HCT116 (cell line): ENCODE measurements around the gene TWNK. TPM values are rescaled to one million over a fixed set of nuclear protein-coding genes. Genes with fewer than 3 reads are reported as not detected.
A peak's percentile ranks its signal among the peaks of the same experiment; 100 is the strongest.

Experiments
- ATAC-seq: fragments of 200-7000 bp; cut with Tn5 transposase; 2 replicates; pipeline ENCODE4 v1.9.1; 2020; ENCODE audit warnings: mild to moderate bottlenecking, moderate library complexity
- BruUV-seq: library from RNA; stranded (reverse); fragments of 400-500 nt; replicated peaks from 2 replicates; lab custom pipeline; 2021; lab: Mats Ljungman, UMichigan
- CTCF ChIA-PET: fragments of 300-600 bp; sonication (Branson Sonifier 250); formaldehyde crosslinking; loops from one replicate; lab custom pipeline; 2021; ENCODE audit warnings: antibody characterized with exemption; lab: Charles Lee
- POLR2A ChIA-PET: fragments of 300-600, 350-600 bp; sonication (Branson Sonifier 250); formaldehyde crosslinking; loops from one replicate; lab custom pipeline; 2021; ENCODE audit warnings: antibody characterized with exemption; lab: Charles Lee
- RAD21 ChIA-PET, 2 experiments: fragments of 300-600 bp; sonication (Branson Sonifier 250); formaldehyde crosslinking; loops; one replicate each; lab custom pipeline; 2023; ENCODE audit warnings: low total read pairs in 2 of 2; ENCODE audit not compliant: uncharacterized antibody in 2 of 2, unreplicated experiment in 2 of 2, low non-redundant PET in 1 of 2; lab: Charles Lee
- DNase-seq: peaks from one replicate; pipeline ENCODE4 v3.0.0-alpha.2; 2010; ENCODE audit warnings: low read depth, low spot score
- H2AFZ ChIP-seq: fragments of 200-600 bp; shearing (Covaris generic), sonication (generic); 2 replicates; pipeline ENCODE4 v1.6.1; 2017; ENCODE audit warnings: low read depth, mixed run types, mixed read lengths, antibody characterized with exemption, low read length; ENCODE audit not compliant: poor library complexity, severe bottlenecking
- H3K27ac ChIP-seq: 2 replicates; pipeline ENCODE4 v1.5.1; 2012; ENCODE audit warnings: low read depth, low read length
- H3K27me3 ChIP-seq: fragments of 200-600 bp; sonication (generic); 2 replicates; pipeline ENCODE4 v1.6.1; 2016; ENCODE audit warnings: mixed run types, low read length, mixed read lengths; ENCODE audit not compliant: insufficient read depth
- H3K36me3 ChIP-seq, 2 experiments: fragments of 200-500 bp in 1 of 2; fragments of 200-600 bp in 1 of 2; sonication (Bioruptor generic) in 1 of 2; sonication (generic) in 1 of 2; 2 replicates each; pipeline versions ENCODE4 v1.5.1 to v1.6.1; 2014 to 2016; ENCODE audit warnings: low read length in 2 of 2, inconsistent platforms in 1 of 2, mixed read lengths in 1 of 2, mixed run types in 1 of 2; ENCODE audit not compliant: insufficient read depth in 2 of 2, control insufficient read depth in 1 of 2
- H3K4me1 ChIP-seq, 2 experiments: fragments of 200-600 bp in 1 of 2; sonication (generic) in 1 of 2; 2 replicates each; pipeline versions ENCODE4 v1.5.1 to v1.6.1; 2012 to 2017; ENCODE audit warnings: low read length in 2 of 2, inconsistent platforms in 1 of 2, mild to moderate bottlenecking in 1 of 2, mixed read lengths in 1 of 2, mixed run types in 1 of 2, moderate library complexity in 1 of 2; ENCODE audit not compliant: insufficient read depth in 2 of 2, control insufficient read depth in 1 of 2
- H3K4me2 ChIP-seq: fragments of 200-600 bp; sonication (generic); 2 replicates; pipeline ENCODE4 v1.6.1; 2017; ENCODE audit warnings: mixed run types, low read length, mixed read lengths
- H3K4me3 ChIP-seq, 2 experiments: fragments of 200-600 bp in 1 of 2; sonication (generic) in 1 of 2; replicated peaks in 1 of 2; 2 replicates each; pipeline ENCODE4 v1.5.1; 2011 to 2016; ENCODE audit warnings: low read length in 2 of 2, control low read depth in 1 of 2, low read depth in 1 of 2, mild to moderate bottlenecking in 1 of 2, mixed read lengths in 1 of 2, mixed run types in 1 of 2
- H3K79me2 ChIP-seq: fragments of 200-600 bp; sonication (generic); 2 replicates; pipeline ENCODE4 v1.6.1; 2017; ENCODE audit warnings: mild to moderate bottlenecking, mixed run types, low read length, moderate library complexity, mixed read lengths; ENCODE audit not compliant: insufficient read depth
- H3K9ac ChIP-seq: fragments of 200-600 bp; sonication (generic); 2 replicates; pipeline ENCODE4 v1.6.1; 2016; ENCODE audit warnings: low read length, mixed read lengths
- H3K9me2 ChIP-seq: fragments of 200-600 bp; sonication (generic), shearing (Covaris generic); 2 replicates; pipeline ENCODE4 v1.6.1; 2017; ENCODE audit warnings: mixed run types, mild to moderate bottlenecking, moderate library complexity; ENCODE audit not compliant: insufficient read depth
- H3K9me3 ChIP-seq, 2 experiments: fragments of 200-500 bp in 1 of 2; fragments of 200-600 bp in 1 of 2; sonication (Bioruptor generic) in 1 of 2; sonication (generic) in 1 of 2; 2 replicates each; pipeline ENCODE4 v1.6.1; 2014 to 2017; ENCODE audit warnings: low read length in 2 of 2, mixed read lengths in 2 of 2, inconsistent platforms in 1 of 2, low read depth in 1 of 2, mild to moderate bottlenecking in 1 of 2, mixed run types in 1 of 2, moderate library complexity in 1 of 2; ENCODE audit not compliant: control insufficient read depth in 1 of 2, insufficient read depth in 1 of 2
- H4K20me1 ChIP-seq: fragments of 200-600 bp; sonication (generic), shearing (Covaris generic); 2 replicates; pipeline ENCODE4 v1.6.1; 2017; ENCODE audit warnings: mixed run types, mild to moderate bottlenecking, moderate library complexity; ENCODE audit not compliant: insufficient read depth
- CEBPB ChIP-seq: IDR thresholded peaks from 2 replicates; pipeline ENCODE4 v1.6.1; 2012; ENCODE audit warnings: low read depth
- CTCF ChIP-seq, 3 experiments: fragments of 200-600 bp in 1 of 3; sonication (generic) in 1 of 3; IDR thresholded peaks in 2 of 3; conservative IDR thresholded peaks in 1 of 3; 2 replicates each; pipeline ENCODE4 v1.5.1; 2012 to 2017; ENCODE audit warnings: low read depth in 2 of 3, low read length in 2 of 3, antibody characterized with exemption in 1 of 3, borderline replicate concordance in 1 of 3, control low read depth in 1 of 3, mild to moderate bottlenecking in 1 of 3, mixed read lengths in 1 of 3, mixed run types in 1 of 3, moderate library complexity in 1 of 3; ENCODE audit not compliant: insufficient read depth in 1 of 3
- ELF1 ChIP-seq: IDR thresholded peaks from 2 replicates; pipeline ENCODE4 v1.6.1; 2012; ENCODE audit warnings: low read depth, borderline replicate concordance
- EZH2 ChIP-seq: fragments of 200-600 bp; sonication (generic); IDR thresholded peaks from 2 replicates; pipeline ENCODE4 v1.6.1; 2017; ENCODE audit warnings: antibody characterized with exemption, mixed run types
- EZH2phosphoT487 ChIP-seq: fragments of 200-600 bp; IDR thresholded peaks from 2 replicates; pipeline ENCODE4 v1.6.1; 2018; ENCODE audit warnings: antibody characterized with exemption, borderline replicate concordance
- FOSL1 ChIP-seq: IDR thresholded peaks from 2 replicates; pipeline ENCODE4 v1.6.1; 2012; ENCODE audit warnings: low read depth
- JUND ChIP-seq: IDR thresholded peaks from 2 replicates; pipeline ENCODE4 v1.6.1; 2012
- POLR2A ChIP-seq: IDR thresholded peaks from 2 replicates; pipeline ENCODE4 v1.7.0; 2011; ENCODE audit warnings: borderline replicate concordance; ENCODE audit not compliant: insufficient read depth, insufficient read length; ENCODE audit errors: extremely low read depth
- POLR2AphosphoS5 ChIP-seq: IDR thresholded peaks from 2 replicates; pipeline ENCODE4 v1.6.1; 2011; ENCODE audit warnings: mild to moderate bottlenecking, low read depth, low read length, moderate library complexity
- RAD21 ChIP-seq: IDR thresholded peaks from 2 replicates; pipeline ENCODE4 v1.6.1; 2012; ENCODE audit warnings: low read depth, mild to moderate bottlenecking
- SIN3A ChIP-seq: IDR thresholded peaks from 2 replicates; pipeline ENCODE4 v1.6.1; 2012; ENCODE audit warnings: low read depth
- SP1 ChIP-seq: IDR thresholded peaks from 2 replicates; pipeline ENCODE4 v1.6.1; 2012; ENCODE audit warnings: low read depth
- SRF ChIP-seq: IDR thresholded peaks from 2 replicates; pipeline ENCODE4 v1.6.1; 2012; ENCODE audit warnings: low read depth
- TCF7L2 ChIP-seq: IDR thresholded peaks from 2 replicates; pipeline ENCODE4 v1.7.0; 2011; ENCODE audit warnings: borderline replicate concordance, inconsistent platforms; ENCODE audit not compliant: insufficient read depth, insufficient read length; ENCODE audit errors: extremely low read depth
- YY1 ChIP-seq: IDR thresholded peaks from 2 replicates; pipeline ENCODE4 v1.6.1; 2011; ENCODE audit warnings: low read length, low read depth, moderate library complexity, mild to moderate bottlenecking; ENCODE audit not compliant: insufficient replicate concordance; ENCODE audit errors: extremely low read depth
- ZFX ChIP-seq: fragments of 450-650 bp; IDR thresholded peaks from 2 replicates; pipeline ENCODE4 v1.6.1; 2017
- intact Hi-C: fragments of 100-400 bp; cut with micrococcal nuclease; formaldehyde crosslinking; loops from 2 replicates; pipeline ENCODE4 v1.10.0; 2022
- total RNA-seq: library from RNA; stranded (reverse); gene quantifications from one replicate; pipeline ENCODE4 v1.2.1, GENCODE V29; 2021; ENCODE audit not compliant: unreplicated experiment
- TF ChIP-seq, protein P1 (sequence below): IDR thresholded peaks from 2 replicates; pipeline ENCODE4 v1.6.1; 2012; ENCODE audit warnings: low read depth
- TF ChIP-seq, protein P2 (sequence below): IDR thresholded peaks from 2 replicates; pipeline ENCODE4 v1.6.1; 2012

The TWNK gene
- total RNA-seq, 1 experiment from 2014 or later = 42.1 TPM

DNA sequence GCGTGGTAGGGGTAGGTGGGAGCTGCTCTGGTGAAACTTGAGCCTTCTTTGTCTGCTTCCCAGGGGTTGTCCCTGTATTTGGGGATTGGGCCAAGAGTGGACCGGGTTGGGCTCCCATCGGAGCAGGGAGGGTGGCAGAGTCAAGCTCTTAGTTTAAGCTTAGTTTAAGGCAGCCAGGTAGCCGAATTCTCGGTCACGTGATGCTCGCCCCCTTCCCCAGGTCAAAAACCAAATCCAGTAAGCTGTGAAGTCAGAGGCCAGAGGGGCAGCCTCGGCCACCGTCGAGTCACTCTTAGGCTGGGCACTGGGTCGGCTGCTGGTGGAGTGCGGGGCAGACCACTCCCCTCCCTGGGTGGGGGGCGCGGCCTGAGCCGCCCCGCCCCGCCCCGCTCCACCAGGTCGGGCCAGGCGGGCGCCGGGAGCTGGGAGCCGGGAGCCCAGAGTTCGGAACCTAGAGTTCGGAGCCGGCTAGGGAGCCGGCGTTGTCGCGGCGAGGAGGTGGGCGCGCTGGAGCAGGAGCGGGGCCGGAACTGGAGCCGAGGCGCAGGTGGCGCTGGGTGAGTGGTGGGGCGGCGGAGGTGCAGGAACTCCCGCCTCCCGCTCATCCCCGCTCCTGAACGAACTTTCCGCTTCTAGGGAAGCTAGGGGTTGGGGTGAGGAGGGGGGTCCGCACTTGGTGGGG is 9.5 kb downstream of the TWNK start:
- peak; percentile 46 for ATAC-seq
- CTCF ChIA-PET = interaction anchor here (1.0 to 8.3 kb wide), 13 partner anchors 10 to 843 kb away, joined by 3 to 118 read pairs (median 6); partner anchors contain the start of genes MRPL43, PDZD7, SFXN3 and TWNK
- BruUV-seq = no TSS peak
- TF ChIP-seq CEBPB (no peak), SRF (no peak), YY1 (no peak), EZH2 (no peak), SP1 (no peak), FOSL1 (no peak), EZH2phosphoT487 (no peak), CTCF (IDR thresholded peaks at IDR 0.05 in 2 of 3, conservative IDR thresholded peaks at IDR 0.05 in 1 of 3; ENCODE audit: borderline replicate concordance in 1 of 3, insufficient read depth in 1 of 3, low read depth in 2 of 3, low read length in 2 of 3) (no peak), ZFX (no peak), POLR2AphosphoS5 (peak; percentile 24; the same call in 1 of the 2 replicates), JUND (no peak), POLR2A (peak; percentile 25), RAD21 (no peak), ELF1 (no peak), TCF7L2 (no peak), SIN3A (no peak)
- TF ChIP-seq, protein P1, sequence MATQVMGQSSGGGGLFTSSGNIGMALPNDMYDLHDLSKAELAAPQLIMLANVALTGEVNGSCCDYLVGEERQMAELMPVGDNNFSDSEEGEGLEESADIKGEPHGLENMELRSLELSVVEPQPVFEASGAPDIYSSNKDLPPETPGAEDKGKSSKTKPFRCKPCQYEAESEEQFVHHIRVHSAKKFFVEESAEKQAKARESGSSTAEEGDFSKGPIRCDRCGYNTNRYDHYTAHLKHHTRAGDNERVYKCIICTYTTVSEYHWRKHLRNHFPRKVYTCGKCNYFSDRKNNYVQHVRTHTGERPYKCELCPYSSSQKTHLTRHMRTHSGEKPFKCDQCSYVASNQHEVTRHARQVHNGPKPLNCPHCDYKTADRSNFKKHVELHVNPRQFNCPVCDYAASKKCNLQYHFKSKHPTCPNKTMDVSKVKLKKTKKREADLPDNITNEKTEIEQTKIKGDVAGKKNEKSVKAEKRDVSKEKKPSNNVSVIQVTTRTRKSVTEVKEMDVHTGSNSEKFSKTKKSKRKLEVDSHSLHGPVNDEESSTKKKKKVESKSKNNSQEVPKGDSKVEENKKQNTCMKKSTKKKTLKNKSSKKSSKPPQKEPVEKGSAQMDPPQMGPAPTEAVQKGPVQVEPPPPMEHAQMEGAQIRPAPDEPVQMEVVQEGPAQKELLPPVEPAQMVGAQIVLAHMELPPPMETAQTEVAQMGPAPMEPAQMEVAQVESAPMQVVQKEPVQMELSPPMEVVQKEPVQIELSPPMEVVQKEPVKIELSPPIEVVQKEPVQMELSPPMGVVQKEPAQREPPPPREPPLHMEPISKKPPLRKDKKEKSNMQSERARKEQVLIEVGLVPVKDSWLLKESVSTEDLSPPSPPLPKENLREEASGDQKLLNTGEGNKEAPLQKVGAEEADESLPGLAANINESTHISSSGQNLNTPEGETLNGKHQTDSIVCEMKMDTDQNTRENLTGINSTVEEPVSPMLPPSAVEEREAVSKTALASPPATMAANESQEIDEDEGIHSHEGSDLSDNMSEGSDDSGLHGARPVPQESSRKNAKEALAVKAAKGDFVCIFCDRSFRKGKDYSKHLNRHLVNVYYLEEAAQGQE = no peak
- TF ChIP-seq, protein P2, sequence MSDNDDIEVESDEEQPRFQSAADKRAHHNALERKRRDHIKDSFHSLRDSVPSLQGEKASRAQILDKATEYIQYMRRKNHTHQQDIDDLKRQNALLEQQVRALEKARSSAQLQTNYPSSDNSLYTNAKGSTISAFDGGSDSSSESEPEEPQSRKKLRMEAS = no peak
- TF ChIP-seq, all 23 proteins: peak for 2
- RAD21 ChIA-PET = interaction anchor here (1.3 to 2.4 kb wide), 3 partner anchors 15 to 17 kb away, joined by 4 to 10 read pairs (median 5); no protein-coding TSS in a partner anchor
- intact Hi-C loops = no loop called here
- peak overlapping the region; percentile 94 for H3K9ac ChIP-seq
- H3K79me2 ChIP-seq = peaks cover 31% of the 10 kb centered on the region
- H3K4me2 ChIP-seq = peak overlapping the region; percentile 98
- no peak for DNase-seq
- H3K36me3 ChIP-seq = peaks cover 5 to 22% of the 10 kb centered on the region in 2 experiments; a peak in 3 of 4 replicates
- H2AFZ ChIP-seq = no peak overlapping the region
- POLR2A ChIA-PET = interaction anchor here (0.6 to 1.4 kb wide), 8 partner anchors 8 to 34 kb away, joined by 3 to 6 read pairs (median 3); partner anchors contain the start of genes PDZD7 and SFXN3
- no peaks in the 10 kb centered on the region for H4K20me1 ChIP-seq
- peak overlapping the region; percentile 87 for H3K27ac ChIP-seq
- peaks cover 21 to 62% of the 10 kb centered on the region in 2 experiments for H3K4me1 ChIP-seq
- H3K27me3 ChIP-seq = no peaks in the 10 kb centered on the region
- H3K4me3 ChIP-seq = peak overlapping the region; percentile 88 to 92
- H3K9me2 ChIP-seq = no peaks in the 10 kb centered on the region
- H3K9me3 ChIP-seq = no peaks in the 10 kb centered on the region
